ENCODE data around the gene SENP7.
"Not testable (repeated sequence)": the region's sequence is repeated elsewhere in the genome, so short reads cannot be mapped to it uniquely, and the experiment has no call there.

Gene SENP7

DNA sequence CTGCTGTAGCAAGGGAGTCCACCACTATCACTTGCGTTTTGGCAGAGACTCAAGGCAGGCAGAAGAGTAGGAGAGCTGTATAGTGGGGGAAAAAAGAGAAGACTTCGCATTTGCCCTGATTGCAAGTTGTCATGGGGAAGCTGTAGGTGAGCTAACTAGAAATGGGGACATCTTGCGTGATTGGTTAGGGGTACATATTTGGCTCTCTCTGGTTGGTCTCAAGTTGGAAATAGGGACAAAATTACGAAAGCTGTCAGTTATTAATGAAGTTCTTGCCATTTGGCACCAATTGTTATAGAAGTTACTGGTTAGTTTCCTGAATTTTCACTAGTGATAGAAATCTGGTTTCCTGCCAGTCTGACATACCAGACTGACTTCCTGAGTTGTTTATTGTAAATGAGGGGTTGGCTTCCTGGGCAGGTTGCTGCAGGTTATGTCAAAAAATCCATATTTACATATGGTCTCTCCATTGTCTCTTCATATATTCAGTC lies 8.2 kb upstream of the SENP7 start:
- no peak for DNase-seq

DNA sequence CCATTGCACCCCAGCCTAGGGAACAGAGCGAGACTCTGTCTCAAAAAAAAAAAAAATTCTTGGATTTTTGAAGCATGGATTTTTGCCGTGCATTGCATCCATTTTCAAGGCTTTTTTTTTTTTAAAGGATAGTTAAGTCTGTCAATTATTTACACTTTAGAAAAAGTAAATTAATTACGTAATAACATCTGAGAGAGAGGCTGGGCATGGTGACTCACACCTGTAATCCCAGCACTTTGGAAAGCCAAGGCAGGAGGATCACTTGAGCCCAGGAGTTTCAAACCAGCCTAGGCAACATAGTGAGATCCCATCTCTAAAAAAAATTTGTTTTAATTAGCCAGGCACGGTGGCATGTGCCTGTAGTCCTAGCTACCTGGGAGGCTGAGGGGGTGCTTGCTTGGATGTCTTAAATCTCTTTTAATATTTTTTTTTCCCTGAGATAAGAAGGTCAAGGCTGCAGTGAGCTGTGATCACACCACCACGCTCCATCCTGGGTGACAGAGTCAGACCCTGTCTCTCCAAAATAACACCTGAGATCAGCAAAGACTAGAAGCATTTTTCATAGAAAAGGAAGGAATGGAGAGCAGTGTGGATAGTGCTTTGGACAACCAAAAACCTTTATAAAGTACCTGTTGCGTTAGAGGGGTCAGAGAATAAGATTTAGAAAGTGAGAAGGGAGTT lies 6.8 kb upstream of the SENP7 start:
- DNase-seq, result no peak

DNA sequence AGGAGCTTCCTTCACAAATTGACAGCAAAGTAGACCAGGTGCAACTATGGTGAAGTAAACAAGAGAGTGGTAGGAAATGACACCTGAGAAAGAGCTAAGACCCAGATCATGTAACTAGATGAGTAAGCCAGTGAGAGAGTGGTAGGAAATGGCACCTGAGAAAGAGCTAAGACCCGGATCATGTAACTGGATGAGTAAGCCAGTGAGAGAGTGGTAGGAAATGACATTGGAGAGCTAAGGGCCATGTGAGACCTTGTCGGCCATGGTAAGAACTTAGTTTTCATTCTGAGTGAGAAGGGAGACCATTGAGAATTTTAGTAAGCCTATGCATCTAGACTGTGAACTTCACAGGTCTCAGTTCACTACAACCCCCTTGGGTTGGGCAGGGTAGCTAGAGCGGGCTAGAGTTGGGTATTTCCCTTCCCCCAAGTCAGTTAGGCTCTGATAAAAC lies 5.4 kb upstream of the SENP7 start:
- DNase-seq, result no peak

DNA sequence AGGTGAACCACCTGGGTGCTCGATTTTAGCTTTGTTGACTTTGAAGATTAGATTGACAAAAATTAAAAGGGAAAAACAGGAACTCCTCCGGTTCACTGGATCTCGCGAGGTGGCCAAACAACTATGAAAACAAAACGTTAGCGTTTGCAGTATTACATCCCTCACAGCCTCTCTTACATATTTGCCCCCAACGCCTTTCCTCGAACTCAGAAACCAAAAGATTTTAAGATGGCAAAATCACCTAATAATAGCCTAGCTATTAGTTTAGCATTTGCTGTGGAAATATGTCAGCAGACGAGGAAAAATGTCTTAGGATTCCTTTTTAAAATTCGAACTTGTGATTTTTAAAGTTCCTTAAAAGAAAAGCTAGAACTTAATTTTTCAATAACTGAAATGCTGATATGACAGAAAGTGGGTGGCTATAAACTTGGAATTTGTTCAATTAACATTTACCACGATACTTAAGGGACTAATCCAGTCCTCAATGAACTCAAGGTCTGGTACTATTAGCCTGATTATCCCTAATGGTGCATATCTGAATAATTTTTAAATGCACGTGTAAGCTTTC lies 491 bp upstream of the SENP7 start:
- no peak for DNase-seq

DNA sequence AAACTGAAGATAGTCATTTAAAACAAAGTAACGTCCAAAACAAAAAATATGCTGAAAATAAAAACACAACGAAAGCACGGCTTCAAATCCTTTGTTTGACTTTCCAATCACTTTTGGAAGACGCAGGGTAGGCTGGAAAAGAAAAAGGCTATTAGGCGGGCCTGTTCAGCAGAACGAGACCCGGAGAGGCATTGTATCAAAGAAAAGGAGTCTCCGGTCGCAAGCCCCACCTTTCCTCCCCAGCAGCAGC lies 691 bp downstream of the SENP7 start:
- no peak for DNase-seq

DNA sequence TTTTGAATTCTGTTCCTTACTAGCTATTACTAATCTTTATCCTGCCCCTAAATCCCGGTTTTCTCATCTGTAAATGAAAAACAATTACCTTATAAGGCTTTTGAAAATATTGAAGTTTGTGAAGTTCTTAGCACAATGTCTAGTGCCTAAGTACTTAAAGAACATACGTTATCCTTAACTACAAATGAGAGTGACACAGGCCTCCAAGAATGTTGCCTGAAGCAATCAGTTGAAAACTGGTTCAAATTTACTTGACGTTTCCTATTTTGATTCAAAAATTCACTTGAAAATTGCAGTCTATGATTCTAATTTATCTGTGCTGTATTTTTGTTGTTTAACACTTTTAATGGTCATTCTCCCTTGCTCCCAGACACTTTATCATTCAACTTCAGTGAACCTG lies 3.2 kb downstream of the SENP7 start:
- DNase-seq, result peak; percentile 85

DNA sequence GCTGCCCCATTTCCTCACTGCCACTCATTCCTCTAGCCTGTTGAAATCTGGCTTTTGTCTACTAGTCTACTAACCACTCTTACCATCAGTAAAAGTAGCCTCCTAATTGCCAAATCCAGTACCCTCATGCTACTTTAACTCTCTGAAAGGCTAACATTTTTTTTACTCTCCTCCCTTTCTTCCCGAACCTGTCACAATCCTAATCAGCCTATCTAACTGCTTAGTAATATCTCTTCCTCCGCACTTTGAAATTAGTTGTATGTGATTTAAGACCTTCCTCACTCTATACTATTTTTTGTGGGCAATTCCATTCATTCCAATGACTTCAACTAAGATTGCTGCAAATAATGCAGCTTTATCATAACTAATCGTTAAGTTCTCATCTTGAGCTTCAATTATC lies 3.7 kb downstream of the SENP7 start:
- DNase-seq, result peak; percentile 57

DNA sequence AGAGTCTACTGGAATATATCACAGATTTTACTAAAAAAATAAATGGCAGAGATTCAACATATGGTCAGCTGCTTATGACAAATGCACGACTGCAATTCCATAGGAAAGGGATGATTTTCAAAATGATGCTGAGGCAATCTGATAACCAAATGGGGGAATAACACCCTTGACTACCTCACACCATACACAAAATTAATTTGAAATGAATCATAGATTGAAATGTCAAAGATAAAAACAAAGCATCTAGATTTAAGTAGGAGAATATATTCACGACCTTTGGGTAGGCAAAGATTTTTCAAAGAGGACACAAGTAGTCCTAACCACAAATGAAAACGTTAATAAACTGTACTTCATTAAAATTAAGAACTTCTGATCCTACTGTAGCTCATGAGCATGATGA lies 11.2 kb downstream of the SENP7 start:
- DNase-seq, result no peak

DNA sequence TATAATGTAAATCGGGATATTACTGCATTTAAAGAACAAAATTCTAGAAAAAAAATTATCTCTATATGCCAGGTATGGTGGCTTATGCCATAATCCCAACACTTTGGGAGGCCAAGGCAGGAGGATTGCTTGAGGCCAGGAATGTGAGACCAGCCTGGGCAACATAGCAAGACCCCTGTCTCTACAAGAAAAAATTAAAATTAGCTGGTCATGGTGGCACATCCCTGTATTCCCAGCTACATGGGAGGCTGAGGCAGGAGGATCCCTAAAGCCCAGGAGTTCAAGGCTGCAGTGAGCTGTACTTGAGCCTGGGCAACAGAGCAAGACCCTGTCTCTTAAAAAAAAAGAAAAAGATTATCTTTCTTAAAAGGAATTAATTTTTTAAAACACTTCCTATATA lies 12.8 kb downstream of the SENP7 start:
- DNase-seq, result no peak

DNA sequence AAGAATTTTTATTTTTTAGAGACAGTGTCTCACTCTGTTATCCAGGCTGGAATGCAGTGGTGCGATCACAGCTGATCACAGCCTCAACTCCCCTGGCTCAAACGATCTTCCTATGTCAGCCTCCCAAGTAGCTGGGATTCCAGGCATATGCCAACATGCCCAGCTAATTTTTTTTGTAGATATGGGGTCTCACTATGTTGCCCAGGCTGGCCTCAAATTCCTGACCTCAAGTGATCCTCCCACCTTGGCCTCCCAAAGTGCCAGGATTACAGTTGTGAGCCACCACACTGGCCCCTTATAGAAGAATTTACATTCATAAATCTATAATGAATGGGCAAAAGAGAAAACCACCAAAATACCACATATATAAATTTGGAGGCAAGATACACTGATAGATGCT lies 15.2 kb downstream of the SENP7 start:
- no peak for DNase-seq

DNA sequence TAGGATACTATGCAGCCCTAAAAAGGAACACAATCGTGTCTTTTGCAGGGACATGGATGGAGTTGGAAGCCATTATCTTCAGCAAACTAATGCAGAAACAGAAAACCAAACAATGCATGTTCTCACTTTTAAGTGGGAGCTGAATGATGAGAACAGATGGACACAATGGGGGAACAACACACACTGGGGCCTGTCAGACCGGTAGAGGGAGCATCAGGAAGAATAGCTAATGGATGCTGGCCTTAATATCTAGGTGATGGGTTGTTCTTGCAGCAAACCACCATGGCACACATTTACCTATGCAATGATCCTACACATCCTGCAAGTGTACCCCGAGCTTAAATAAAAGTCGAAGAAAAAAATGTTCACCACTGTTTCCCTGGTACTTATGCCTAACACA lies 17.5 kb downstream of the SENP7 start:
- DNase-seq, result no peak

DNA sequence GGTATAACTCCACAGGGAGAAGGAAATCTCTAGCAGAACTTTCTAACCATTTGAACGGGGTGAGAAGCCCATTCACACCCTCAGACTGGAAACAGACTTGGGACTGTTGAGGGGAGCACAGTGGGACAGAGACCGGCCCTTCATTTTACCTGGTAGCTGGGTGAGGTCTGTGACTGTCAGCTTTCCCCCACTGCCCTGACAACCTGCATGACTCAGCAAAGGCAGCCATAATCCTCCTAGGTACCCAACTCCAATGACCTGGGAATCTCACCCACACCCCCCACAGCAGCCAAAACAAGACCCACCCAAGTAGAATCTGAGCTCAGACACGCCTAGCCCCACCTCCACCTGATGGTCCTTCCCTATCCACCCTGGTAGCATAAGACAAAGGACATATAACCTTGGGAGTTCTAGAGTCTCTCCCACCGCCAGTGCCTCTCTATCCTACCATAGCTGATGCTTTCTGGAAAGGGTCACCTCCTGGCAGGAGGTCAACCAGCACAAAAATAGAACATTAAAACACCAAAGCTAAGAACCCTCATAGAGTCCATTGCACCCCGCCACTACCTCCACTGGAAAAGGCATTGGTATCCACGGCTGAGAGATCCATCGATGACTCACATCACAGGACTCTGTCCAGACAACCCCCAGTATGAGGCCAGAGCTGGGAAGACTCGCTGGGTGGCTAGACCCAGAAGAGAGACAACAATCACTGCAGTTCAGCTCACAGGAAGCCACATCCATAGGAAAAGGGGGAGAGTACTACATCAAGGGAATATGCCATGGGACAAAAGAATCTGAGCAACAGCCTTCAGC lies 28.0 kb downstream of the SENP7 start:
- peak; percentile 80 for DNase-seq

DNA sequence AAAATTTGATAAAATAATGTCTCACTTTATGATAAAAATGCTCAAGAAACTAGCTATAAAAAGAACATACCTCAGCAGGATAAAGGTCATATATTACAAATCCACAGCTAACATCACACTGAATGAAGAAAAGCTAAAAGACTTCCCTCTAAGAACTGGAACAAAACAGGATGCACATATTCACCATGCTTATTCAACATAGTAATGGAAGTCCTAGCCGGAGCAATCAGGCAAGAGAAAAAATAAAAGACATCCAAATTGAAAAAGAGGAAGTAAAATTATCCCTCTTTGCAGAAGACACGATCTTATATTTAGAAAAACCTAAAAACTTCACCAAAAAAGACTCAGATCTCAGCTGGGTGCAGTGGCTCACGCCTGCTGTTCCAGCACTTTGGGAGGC lies 34.0 kb downstream of the SENP7 start:
- no peak for DNase-seq

DNA sequence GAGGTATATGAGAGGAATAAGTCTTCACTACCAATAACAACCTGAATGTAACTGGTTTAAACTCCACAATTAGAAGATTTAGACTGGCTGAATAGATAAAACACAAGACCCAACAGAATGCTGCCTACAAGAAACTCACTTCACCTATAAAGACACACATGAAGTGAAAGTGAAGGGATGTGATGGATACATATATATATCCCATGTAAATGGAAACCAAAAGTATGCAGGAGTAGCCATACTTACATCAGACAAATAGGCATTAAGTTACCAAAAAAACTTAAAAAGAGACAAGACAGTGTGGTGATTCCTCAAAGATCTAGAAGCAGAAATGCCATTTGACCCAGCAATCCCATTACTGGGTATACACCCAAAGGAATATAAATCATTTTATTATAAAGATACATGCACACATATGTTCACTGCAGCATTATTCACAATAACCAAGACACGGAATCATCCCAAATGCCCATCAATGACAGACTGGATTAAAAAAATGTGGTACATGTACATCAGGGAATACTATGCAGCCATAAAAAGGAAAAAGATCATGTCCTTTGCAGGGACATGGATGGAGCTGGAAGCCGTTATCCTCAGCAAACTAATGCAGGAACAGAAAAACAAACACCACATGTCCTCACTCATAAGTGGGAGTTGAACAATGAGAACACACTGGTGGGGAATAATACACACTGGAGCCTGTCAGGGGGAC lies 38.0 kb downstream of the SENP7 start:
- DNase-seq, result not testable (repeated sequence)

DNA sequence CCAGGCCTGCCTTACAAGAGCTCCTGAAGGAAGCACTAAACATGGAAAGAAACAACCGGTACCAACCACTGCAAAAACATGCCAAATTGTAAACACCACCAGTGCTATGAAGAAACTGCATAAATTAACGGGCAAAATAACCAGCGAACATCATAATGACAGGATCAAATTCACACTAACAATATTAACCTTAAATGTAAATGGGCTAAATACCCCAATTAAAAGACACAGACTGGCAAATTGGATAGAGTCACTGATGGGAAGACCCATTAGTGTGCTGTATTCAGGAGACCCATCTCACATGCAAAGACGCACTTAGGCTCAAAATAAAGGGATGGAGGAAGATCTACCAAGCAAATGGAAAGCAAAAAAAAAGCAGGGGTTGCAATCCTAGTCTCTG lies 44.3 kb downstream of the SENP7 start:
- not testable (repeated sequence) for DNase-seq

DNA sequence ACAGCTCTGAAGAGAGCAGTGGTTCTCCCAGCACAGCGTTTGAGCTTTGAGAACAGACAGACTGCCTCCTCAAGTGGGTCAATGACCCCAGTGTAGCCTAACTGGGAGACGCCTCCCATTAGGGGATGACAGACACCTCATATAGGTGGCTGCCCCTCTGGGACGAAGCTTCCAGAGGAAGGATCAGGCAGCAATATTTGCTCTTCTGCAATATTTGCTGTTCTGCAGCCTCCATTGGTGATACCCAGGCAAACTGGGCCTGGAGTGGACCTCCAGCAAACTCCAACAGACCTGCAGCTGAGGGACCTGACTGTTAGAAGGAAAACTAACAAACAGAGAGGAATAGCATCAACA lies 45.7 kb downstream of the SENP7 start:
- not testable (repeated sequence) for DNase-seq

DNA sequence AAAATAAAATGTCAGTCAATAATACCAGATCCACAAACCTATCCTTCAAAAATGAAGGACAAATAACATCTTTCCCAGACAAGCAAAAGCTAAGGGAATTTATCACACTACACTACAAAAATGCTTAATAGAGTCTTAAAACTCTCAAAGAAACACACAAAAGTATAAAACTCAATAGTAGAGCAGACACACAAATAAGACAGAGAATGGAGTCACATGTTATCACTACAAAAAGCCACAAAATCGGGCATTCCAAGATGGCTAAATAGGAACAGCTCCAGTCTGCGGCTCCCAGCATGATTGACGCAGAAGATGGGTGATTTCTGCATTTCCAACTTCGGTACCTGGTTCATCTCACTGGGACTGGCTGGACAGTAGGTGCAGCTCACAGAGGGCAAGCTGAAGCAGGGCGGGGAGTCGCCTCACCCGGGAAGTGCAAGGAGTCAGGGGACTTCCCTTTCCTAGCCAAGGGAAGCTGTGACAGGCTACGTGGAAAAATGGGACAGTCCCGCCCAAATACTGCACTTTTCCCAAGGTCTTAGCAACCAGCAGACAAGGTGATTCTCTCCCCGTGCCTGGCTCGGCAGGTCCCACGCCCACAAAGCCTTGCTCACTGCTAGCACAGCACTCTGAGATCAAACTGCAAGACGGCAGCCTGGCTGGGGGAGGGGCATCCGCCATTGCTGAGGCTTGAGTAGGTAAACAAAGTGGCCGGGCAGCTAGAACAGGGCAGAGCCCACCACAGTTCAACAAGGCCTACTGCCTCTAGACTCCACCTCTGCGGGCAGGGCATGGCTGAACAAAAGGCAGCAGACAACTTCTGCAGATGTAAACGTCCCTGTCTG lies 46.3 kb downstream of the SENP7 start:
- no peak for DNase-seq

DNA sequence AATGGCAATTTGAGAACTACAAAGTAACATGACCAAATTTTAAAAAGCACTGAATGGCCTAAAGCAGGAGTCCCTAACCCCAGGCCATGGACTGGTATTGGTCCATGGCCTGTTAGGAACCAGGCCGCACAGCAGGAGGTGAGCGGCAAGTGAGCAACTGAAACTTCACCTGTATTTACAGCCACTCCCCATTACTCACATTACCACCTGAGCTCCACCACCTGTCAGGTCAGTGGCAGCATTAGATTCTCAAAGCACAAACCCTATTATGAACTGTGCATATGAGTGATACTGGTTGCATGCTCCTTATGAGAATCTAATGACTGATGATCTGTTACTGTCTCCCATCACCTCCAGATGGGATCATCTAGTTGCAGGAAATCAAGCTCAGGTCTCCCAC lies 48.8 kb downstream of the SENP7 start:
- no peak for DNase-seq

DNA sequence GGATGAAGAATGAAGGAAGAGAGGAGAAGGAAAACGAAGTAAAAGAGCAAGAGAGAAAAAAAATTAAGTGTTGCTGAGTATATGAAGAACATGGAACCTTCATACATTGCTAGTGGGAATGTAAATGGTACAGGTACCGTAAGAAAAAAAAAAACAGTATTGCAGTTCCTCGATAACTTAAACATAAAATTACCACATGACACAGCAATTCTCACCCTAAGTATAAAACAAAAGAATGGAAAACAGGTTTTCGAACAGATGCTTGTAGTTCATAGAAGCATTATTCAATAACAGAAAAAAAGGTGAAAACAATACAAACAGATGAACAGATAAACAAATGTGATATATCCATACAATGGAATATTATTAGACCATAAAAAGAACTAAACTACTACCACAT lies 51.6 kb downstream of the SENP7 start:
- no peak for DNase-seq

DNA sequence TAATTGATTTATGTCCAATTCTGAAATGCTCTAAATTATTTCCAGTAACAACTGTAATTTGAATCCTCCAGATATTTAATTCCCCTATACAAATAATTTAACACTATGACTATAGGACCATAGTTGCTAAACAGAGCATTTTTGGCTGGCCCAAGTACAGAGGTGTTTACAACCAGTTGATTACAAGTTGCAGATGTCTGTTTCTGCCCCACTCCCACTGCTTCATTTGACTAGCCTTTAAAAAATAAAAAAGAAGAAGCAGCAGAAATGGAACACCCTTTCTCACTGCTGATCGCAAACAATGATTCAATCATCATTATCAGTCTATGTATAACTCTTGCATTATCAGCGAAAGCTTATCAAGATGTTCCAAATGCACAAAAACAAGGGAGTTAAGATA lies 54.6 kb downstream of the SENP7 start:
- DNase-seq, result no peak

DNA sequence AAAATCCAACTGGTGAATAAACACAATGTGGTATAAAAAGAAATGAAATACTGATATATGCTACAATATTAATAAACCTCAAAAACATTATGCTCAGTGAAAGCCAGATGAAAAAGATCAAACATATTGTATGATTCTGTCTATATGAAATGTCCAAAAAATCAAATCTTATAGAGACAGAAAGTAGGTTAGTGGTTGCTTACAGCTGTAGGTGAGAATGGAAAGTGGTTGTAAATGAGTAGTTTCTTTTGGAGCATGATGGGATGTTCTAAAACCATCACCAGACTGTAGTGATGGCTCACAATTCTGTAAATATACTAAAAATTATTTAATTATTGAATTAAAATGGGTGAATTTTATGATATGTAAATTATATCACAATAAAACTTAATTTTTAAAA lies 58.4 kb downstream of the SENP7 start:
- DNase-seq, result no peak

DNA sequence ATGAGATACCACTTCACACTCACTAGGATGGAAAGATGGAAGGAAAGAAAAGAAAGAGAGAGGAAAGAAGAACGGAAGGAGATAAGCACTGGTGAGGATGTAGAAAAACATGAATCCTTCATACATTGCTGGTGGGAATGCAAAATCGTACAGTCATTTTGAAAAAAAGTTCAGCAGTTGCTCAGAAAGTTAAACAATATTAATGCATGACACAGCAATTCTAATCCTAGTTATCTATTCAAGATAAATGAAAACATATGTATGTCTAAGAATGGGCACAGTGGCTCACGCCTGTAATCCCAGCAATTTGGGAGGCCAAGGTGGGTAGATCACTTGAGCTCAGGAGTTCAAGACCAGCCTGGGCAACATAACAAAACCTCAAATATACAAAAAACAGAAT lies 59.1 kb downstream of the SENP7 start:
- peak; percentile 38 for DNase-seq

DNA sequence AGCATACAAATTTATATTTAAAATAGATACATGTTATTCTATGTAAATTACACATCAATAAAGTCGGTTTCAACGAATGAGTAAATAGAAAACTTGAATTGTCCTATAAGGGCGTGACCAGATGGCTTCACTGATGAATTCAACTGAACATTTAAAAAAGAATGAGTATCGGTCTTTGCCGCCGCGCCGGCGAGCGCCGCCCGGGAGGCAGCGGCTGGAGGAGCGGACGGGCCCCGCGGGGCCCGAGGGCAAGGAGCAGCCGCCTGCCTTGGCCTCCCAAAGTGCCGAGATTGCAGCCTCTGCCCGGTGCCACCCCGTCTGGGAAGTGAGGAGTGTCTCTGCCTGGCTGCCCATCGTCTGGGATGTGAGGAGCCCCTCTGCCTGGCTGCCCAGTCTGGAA lies 74.4 kb downstream of the SENP7 start:
- DNase-seq, result not testable (repeated sequence)
